HG02798 (cell line): Measurements from ENCODE around the gene IFT81.
A peak's percentile ranks its signal among the peaks of the same experiment; 100 is the strongest.

Source experiments
- ATAC-seq: cut with Tn5 transposase; IDR thresholded peaks from one replicate; pipeline ENCODE4 v1.9.1; 2021; ENCODE audit warnings: mild to moderate bottlenecking; ENCODE audit not compliant: unreplicated experiment, poor library complexity

IFT81 gene

GRCh38 chr12:110146986-110147385 is 22.8 kb downstream of the IFT81 start:
- no peak for ATAC-seq

- no peak for ATAC-seq
Observed at GRCh38 chr12:110149086-110149660, 25.0 kb downstream of the IFT81 start.

- no peak for ATAC-seq
Observed at GRCh38 chr12:110156766-110157165, 32.6 kb downstream of the IFT81 start.

- no peak for ATAC-seq
Observed at GRCh38 chr12:110157539-110157938, 33.4 kb downstream of the IFT81 start.

GRCh38 chr12:110159671-110160245 is 35.6 kb downstream of the IFT81 start:
- no peak for ATAC-seq

- peak; percentile 84 for ATAC-seq
Observed at GRCh38 chr12:110165540-110166159, 41.5 kb downstream of the IFT81 start.

GRCh38 chr12:110168732-110169455 is 44.7 kb downstream of the IFT81 start:
- no peak for ATAC-seq

GRCh38 chr12:110170535-110171185 is 46.5 kb downstream of the IFT81 start:
- no peak for ATAC-seq

- no peak for ATAC-seq
Observed at GRCh38 chr12:110171186-110171538, 47.0 kb downstream of the IFT81 start.

- ATAC-seq, result no peak
Observed at GRCh38 chr12:110171636-110172035, 47.5 kb downstream of the IFT81 start.

- no peak for ATAC-seq
Observed at GRCh38 chr12:110174373-110174996, 50.3 kb downstream of the IFT81 start.

- ATAC-seq, result no peak
Observed at GRCh38 chr12:110175201-110175600, 51.0 kb downstream of the IFT81 start.

- no peak for ATAC-seq
Observed at GRCh38 chr12:110176745-110177144, 52.6 kb downstream of the IFT81 start.

GRCh38 chr12:110179291-110179690 is 55.1 kb downstream of the IFT81 start:
- no peak for ATAC-seq

- no peak for ATAC-seq
Observed at GRCh38 chr12:110180591-110181005, 56.4 kb downstream of the IFT81 start.

- ATAC-seq, result no peak
Observed at GRCh38 chr12:110182281-110182680, 58.1 kb downstream of the IFT81 start.

- no peak for ATAC-seq
Observed at GRCh38 chr12:110183386-110183785, 59.2 kb downstream of the IFT81 start.

- ATAC-seq, result no peak
Observed at GRCh38 chr12:110185626-110186025, 61.5 kb downstream of the IFT81 start.

- no peak for ATAC-seq
Observed at GRCh38 chr12:110186059-110186458, 61.9 kb downstream of the IFT81 start.

- no peak for ATAC-seq
Observed at GRCh38 chr12:110193196-110193595, 69.0 kb downstream of the IFT81 start.
